Globus pallidus (tissue), 1 donor: ENCODE results near the gene MED22.
"Not testable (repeated sequence)": the region's sequence is repeated elsewhere in the genome, so short reads cannot be mapped to it uniquely, and the experiment has no call there.

Experiments used
- DNase-seq: peaks from one replicate; pipeline ENCODE4 v3.0.0-alpha.2; 2015; ENCODE audit warnings: low spot score

The MED22 gene

DNA sequence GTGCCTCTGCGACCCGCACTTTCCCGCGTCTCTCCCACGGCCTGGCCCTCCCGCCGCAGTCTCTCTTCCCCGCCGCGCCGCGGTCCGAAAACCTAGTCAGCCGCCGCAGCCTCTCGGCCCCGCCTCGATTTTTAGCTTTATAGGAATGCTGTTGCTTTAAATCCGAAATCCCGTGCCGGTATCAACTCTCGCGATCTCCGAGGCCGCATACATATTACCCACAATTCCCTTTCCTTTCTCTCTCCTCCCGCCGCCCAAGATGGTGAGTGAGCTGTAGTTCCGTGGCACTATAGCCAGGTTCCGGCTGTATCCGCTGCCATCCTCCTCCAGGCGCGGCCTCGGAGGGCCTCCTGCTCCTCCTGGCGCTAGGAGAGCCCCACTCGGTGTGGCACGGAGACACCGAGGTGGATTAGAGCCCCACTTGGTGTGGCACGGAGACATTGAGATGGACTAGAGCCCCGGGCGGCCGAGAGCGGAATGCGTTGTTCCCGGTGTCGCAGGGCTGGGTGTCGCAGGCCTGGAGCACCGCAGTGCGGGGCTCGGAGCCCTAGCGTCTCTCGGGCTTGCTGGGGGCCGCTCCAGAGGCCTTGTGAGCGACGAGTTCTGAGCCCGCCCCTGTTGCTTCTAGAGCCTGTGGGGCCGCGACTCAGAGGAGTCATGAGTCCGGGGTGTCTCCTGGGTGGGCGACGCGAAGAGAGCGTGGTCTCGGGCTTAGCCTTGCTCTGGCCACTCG lies at the start of gene MED22, which contains the start of gene RPL7A:
Gene MED22, minus strand, starts transcription at position 147 of the 733 bp plus-strand sequence. CDS start 1,469 bp downstream, outside the sequence.
Gene RPL7A, plus strand, starts transcription at position 234 of the 733 bp plus-strand sequence. Its CDS starts 26 bp downstream, at position 260.
- peak; percentile 94 for DNase-seq

DNA sequence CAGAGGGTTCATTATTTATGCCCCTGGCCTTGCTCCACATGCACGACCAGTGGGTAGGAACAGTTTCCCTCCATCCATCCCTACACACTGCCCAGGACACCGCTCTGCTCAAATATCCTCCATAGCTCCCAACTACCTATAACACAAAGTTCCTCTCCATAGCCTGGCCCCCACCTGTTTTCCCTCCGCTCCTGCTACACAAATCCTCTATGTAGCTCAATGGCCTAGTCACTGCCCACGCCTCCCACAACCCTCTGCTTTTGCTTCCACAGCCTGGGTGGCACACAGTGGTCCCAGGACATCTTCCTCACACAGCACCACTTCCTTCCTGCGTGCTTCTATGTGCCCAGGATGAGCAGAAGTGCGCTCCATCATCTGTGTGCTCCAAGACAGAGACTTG lies 49.4 kb upstream of the MED22 start:
- no peak for DNase-seq

DNA sequence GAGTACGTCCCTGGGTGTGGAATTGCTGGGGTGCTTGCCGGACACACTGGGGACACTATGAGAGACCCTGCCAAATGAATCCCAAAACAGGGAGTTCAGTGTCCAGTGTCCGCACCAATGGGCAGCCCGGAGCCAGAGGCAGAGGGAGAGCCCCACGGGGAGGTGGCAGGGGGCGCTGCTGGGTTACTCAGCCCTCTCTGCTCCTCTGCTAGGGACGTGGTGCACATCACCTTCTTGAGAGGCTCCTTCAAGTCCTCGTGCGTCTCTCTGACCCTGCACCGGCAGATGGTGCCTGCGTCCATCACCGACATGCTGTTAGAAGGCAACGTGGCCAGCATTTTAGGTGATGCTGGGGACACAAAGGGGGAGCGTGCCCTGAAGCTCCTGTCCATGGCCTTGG lies 49.0 kb upstream of the MED22 start:
- DNase-seq: no peak

DNA sequence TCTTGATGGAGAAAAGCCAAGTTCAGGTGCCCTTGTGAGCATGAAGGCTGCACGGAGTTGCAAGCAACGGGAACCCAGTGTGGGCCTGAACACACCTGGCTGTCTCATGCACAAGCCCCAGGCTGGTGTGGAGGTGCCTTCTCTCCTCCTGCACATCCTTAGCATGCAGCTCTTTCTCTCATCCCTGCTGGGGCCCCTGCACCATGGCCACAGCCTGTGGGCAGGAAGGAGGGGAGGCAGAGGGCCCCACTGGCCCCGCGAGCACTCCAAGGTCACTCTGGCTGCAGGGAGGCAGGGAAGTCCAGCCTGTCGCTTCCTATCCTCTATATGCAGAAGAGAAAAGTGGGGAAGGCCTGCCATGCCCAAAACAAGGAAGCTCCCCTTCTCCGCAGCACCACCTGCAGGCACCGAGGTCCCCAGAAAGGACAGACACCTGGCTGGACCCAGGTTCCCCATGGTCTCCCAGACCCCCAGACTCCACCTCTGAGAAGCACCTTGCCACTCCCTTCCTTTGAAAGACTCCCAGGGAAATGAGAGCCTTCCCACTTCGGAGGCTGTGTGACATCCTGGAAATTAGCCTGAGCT lies 46.8 kb upstream of the MED22 start:
- no peak for DNase-seq

DNA sequence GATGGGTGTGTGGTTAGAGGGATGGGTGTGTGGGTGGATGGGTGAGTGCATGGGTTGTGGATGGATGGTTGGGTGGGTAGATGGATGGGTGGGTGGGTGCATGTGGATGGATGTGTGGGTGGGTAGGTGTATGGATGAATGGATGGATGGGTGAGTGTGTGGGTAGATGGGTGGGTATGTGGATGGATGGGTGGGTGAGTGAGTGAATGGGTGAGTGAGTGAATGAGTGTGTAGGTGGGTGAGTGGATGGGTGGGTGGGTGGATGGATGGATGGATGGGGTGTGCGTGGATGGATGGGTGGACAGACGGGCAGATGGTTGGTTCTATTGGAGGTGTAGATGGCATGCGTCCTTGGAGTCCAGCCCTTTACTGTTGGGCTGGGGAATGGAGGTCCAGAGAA lies 45.5 kb upstream of the MED22 start:
- DNase-seq: no peak

DNA sequence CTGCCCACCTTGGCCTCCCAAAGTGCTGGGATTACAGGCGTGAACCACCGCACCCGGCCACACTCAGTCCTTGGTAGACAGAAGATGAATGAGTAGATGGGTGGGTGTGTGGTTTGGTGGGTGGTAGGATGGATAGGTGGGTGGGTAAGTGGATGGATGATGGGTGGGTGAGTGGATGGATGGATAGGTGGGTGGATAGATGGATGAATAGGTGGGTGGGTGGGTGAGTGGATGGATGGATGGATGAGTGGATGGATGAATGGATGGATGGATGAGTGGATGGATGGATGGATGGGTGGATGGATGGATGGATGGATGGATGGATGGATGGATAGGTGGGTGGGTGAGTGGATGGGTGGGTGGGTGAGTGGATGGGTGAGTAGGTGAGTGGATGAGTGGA lies 44.4 kb upstream of the MED22 start:
- not testable (repeated sequence) for DNase-seq

DNA sequence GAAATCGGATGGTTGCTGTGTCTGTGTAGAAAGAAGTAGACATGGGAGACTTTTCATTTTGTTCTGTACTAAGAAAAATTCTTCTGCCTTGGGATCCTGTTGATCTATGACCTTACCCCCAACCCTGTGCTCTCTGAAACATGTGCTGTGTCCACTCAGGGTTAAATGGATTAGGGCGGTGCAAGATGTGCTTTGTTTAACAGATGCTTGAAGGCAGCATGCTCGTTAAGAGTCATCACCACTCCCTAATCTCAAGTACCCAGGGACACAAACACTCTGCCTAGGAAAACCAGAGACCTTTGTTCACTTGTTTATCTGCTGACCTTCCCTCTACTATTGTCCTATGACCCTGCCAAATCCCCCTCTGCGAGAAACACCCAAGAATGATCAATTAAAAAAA lies 43.5 kb upstream of the MED22 start:
- not testable (repeated sequence) for DNase-seq

DNA sequence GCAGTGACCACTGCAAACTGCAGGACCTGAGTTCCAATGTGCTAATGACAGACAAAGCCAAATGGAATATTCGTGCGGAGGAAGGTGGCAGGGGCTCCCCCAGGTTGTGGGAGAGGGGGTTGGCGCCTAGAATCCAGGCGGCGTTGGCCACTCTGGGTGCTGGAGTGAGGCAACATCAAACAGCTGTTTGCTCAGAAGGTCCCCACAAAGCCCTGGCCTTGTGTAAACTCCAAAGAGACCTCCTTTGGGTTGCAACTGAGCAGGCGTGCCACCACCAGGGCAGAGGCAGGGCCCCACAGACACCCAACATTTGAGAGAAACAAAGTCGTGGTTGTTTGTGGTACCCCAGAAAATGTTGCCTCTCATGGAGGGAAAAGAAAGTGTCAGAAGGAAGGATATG lies 42.8 kb upstream of the MED22 start:
- DNase-seq: no peak

DNA sequence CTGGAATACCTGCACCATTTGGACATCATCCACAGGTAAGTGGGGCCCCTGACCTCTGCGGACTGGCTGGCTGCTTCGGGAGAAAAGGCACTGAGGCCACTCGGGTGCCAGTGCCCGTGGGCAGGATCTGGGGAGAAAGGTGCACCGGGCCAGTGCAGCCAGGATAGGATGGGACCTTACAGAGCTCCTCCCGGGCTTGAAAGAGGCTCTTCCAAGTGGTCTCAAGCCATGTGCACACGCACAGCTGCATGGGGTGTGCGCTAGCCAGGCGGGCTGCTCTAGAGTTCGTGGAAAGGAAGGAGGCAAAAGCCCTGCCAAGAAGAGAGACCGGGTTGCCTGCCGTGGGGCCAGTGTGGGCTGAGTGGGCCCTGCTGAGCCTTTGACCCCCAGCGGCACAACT lies 41.6 kb upstream of the MED22 start:
- no peak for DNase-seq

DNA sequence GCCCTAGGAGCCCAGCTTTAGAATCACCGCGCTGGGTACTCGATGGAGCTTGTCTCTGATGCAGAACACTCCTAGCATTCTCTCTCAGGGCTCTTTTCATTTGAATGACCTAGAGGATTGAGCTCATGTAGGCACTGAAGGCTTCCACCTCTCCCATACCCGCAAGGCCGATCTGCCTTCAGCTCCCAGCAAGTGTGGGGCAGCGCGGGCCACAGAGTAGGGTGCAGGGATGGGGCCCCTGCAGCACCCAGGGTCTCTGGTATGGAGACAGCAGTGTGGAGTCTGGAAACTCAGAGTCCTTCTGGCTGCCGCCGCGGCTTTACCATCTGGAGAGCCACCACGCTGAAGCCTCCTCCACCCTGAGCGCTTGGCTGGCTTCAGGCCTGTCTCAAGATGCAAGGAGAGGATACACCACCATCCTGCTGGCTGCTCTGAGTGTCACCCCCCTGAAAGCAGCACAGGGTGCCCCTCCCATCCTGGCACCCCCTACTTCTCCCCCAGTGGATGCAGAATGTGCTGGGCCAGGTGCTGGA lies 41.2 kb upstream of the MED22 start:
- DNase-seq: no peak

DNA sequence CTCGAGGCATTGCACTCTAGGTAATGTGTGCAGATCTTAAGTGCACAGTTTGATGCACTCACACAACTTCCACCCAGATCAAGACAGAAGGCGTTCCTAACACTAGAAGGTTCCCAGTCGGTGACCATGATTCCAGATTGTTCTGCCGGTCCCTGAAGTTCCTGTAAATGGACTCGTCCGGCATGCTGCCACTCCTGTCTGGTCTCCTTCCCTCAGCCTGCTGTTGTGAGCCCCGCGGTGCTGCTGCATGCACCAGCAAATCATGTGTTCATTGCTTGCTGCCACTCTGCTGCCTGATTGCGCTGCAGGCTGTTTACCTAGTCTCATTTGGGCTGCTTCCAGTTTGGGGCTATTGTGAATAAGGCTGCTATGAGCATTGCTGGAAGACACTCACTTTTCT lies 39.7 kb upstream of the MED22 start:
- no peak for DNase-seq

DNA sequence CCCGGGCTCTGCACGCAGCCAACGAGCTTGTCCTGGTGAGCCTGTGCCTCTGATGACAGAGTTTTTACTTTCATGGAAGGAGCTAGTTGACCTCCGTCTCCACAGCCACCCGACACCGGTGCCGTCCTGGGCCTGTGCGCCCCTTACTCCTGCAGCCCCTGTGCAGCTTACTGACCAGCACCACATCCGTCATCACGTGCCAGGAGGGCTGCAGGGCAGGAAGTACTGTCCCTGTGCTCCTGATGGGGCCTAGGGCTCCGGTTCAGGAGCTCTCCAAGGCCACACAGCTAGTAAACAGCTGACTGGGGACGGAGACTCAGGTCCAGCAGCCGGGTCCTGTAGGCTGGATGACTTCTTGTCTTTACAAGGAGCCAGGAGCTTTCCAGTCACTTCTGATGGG lies 38.4 kb upstream of the MED22 start:
- DNase-seq: no peak

DNA sequence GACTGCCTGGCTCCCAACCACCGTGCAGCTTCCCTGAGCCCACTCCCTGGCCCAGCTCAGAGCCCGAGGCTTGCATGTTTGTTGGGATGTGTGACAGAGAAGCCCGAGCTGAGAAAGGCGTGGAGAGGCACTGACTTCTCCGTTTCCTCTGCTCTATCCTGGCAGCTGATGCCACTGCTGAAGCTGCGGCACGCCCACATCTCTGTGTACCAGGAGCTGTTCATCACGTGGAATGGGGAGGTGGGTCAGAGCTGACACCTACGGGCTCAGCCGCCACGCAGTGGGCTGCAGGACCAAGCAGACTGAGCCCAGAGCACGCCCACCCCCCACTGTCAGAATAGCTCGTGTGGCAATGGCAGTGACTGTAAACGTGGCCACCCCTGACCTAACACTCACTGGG lies 37.5 kb upstream of the MED22 start:
- DNase-seq: no peak

DNA sequence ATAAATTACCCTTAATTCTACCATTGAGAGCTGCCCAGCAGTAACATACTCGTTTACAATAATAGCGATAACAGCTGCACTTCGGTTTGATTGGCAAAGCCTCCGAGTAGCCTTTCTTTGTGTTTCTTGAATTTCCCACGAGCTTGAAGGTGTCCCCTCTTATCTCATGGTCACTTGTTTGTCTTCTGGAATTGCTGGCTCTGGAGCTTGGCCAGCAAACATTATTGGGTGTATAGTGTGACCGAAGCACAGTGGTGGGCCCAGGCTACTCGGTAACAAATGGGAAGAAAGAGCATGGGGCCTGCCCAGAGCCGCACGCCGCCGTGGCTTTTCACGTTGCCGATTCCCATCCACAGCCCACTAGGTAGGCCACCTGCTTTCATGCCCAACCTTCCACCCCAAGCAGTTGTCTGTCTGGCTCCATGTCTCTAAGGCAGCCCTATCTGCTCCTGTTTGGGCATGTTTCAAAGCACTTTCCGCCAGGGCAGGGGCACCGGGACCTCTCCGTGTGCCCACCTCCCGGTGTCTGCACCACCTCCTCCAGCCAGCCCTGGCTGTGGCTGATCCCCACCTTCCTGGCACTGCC lies 36.9 kb upstream of the MED22 start:
- DNase-seq: no peak

DNA sequence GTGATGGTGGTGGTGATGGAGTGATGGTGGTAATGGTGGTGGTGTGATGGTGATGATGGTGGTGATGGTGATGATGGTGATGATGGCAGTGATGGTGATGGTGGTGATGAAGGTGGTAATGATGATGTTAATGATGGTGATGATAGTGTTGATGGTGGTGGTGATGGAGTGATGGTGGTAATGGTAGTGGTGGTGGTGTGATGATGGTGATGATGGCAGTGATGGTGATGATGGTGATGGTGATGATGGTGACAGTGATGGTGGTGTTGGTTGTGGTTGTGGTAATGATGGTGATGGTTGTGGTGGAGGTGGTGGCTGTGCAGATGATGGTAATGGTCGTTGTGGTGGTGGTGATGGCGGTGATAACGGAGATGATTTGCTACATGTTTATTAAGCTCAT lies 35.5 kb upstream of the MED22 start:
- DNase-seq: no peak

DNA sequence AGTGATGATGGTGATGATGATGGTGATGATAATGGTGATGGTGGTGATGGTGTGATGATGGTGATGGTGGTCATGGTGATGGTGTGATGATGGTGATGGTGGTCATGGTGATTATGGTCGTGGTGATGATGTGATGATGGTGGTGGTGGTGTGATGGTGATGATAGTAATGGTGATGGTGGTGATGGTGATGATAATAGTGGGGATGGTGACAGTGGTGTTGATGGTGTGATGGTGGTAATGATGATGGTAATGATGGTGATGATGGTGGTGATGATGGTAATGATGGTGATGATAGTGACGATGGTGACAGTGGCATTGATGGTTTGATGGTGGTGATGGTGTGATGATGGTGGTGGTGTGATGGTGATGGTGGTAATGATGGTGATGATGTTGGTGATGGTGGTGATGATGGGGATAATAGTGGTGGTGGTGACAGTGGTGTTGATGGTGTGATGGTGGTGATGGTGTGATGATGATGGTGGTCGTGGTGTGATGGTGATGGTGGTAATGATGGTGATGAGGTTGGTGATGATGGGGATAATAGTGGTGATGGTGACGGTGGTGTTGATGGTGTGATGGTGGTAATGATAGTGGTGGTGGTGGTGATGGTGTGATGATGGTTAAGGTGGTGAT lies 34.7 kb upstream of the MED22 start:
- no peak for DNase-seq

DNA sequence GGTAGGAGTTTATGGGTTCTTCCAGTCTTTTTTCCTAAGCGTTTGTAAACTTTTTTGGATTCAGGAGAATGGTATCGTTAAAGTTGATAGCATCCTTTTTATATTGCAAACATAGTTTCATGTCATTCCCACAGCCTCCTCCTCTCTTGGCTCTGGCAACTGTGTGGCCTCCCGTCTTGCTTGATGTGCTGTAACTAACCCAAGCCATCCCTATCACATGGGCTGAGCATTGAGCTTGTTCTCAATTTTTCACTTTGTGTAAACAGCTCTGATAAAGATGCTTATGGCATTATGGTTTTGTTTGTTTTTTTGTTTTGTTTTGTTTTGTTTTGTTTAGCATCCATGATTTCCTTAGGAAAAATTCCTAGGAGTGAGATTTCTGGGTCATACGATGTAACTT lies 32.8 kb upstream of the MED22 start:
- no peak for DNase-seq

DNA sequence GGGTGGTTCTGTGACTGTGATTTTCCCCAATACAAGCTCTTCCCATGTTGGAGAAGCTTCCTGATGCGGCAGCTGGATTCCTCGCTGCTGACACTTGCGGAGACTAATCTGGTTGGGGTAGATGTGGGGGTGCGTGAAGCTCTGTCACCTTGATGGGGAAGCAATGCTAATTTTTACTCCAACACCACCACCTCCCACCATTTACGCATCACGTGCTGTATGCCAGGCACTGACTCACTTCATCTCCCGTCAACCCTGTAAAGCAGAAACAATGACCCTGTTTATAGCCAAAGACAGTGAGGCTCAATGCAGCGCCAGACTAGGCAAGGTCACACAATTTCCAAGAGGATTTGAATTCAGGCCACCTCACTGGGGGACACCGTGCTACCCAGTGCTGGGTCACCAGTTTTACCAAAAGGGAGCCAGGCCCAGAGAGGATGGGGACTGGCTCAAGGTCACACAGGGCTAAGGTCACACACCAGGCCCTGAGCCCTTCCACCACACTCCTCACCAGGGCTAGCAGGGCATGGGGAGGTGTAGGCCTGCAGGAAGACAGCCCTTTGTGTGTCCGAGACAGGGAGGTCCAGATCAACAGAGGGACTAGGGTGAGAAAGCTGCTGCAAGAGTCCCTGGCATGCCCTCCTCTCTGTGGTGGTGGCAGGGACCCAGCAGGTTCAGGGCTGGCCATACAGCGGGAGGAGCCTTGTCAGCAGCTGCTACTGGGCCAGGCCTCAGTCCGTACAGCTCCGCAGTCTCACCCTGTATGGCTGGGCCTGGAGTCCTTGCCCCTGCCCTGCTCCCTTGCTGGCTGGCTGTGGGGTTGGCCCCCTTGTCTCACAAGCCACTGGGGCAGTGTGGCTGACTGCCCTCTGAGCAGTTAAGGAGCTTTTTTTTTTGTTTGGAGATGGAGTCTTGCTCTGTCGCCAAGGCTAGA lies 31.5 kb upstream of the MED22 start:
- peak; percentile 68 for DNase-seq

DNA sequence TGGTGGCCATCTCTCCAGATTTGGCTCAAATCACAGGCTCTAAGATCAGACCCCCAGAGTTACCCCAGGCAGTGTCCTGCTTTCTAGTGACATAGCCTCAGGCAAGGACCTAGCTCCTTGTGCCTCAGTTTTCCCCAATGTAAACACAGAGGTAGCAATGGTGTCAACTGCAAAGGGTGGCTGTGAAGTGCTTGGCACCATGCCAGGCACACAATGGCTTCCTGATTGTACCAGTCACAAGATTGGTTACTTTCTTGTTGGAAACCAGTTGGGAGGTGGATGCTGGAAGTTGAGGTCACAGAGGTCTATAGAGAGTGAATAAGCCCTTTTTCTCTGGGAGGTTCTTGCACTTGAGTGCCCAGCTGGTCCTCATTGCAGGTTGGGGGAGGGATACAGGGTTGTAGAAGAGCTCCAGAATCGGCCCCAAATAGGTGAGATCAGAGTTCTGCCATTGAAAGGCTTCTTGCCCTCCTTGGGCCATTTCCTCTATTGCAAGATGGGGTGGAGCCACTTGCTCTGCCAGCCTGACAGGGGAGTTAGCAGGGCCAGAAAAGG lies 30.6 kb upstream of the MED22 start:
- no peak for DNase-seq

DNA sequence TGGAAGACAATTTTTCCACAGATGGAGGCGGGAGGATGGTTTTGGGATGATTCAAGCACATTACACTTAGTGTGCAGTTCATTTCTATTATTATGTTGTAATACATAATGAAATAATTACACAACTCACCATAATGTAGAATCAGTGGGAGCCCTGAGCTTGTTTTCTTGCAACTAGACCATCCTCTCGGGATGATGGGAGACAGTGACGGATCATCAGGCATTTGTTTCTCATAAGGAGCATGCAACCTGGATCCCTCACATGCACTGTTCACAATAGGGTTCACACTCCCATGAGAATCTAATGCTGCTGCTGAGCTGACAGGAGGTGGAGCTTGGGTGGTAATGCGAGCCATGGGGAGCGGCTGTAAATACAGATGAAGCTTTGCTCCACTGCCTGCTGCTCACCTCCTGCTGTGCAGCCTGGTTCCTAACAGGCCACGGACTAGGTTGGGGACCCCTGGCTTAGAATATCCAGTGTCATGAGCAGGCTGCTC lies 29.8 kb upstream of the MED22 start:
- no peak for DNase-seq

DNA sequence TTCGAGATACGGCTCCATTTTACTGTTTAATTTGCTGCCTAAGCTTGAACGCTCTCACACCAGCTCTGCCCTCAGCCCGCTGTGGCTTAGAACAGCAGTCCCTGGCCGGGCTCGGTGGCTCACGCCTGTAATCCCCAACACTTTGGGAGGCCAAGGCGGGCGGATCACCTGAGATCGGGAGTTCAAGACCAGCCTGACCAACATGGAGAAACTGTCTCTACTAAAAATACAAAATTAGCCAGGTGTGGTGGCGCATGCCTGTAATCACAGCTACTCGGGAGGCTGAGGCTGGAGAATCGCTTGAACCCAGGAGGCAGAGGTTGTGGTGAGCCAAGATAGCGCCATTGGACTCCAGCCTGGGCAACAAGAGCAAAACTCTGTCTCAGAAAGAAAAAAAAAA lies 29.3 kb upstream of the MED22 start:
- DNase-seq: not testable (repeated sequence)
